ENCODE data around the gene CHRNE.

The CHRNE gene
- 5.3 reads per million, percentile 20 among the genes with 10 or more reads in this experiment for total RNA-seq

- peak; percentile 73 for DNase-seq
These were observed at the start of gene CHRNE for GRCh38 chr17:4903051-4903818. Gene CHRNE, minus strand, starts transcription at chr17:4903098. Its CDS starts 35 bp downstream, at chr17:4903063.

- DNase-seq = no peak
These were observed 48.6 kb upstream of the CHRNE start for GRCh38 chr17:4951486-4951885.

GRCh38 chr17:4950746-4951204 is 47.9 kb upstream of the CHRNE start, which contains the start of gene ENO3:
Gene ENO3, plus strand, starts transcription at chr17:4951119. Its CDS starts 711 bp downstream, at chr17:4951830.
- DNase-seq = no peak

GRCh38 chr17:4950075-4950745 is 47.3 kb upstream of the CHRNE start:
- no peak for DNase-seq

- DNase-seq = peak; percentile 67
These were observed 46.6 kb upstream of the CHRNE start for GRCh38 chr17:4949321-4950074.

- DNase-seq = peak; percentile 46
These were observed 46.0 kb upstream of the CHRNE start for GRCh38 chr17:4948931-4949320.

- peak; percentile 83 for DNase-seq
These were observed 45.5 kb upstream of the CHRNE start, which contains the start of gene PFN1 for GRCh38 chr17:4948166-4948930. Gene PFN1, minus strand, starts transcription at chr17:4948530. Its CDS starts 136 bp downstream, at chr17:4948394.

- DNase-seq = peak; percentile 53
These were observed 44.7 kb upstream of the CHRNE start for GRCh38 chr17:4947411-4948165.

- DNase-seq = no peak
These were observed 44.1 kb upstream of the CHRNE start for GRCh38 chr17:4947010-4947410.

- DNase-seq = no peak
These were observed 43.5 kb upstream of the CHRNE start for GRCh38 chr17:4946312-4946976.

GRCh38 chr17:4945944-4946280 is 43.0 kb upstream of the CHRNE start:
- DNase-seq = no peak

- DNase-seq = peak; percentile 72
These were observed 42.5 kb upstream of the CHRNE start for GRCh38 chr17:4945176-4945943.

GRCh38 chr17:4944554-4945175 is 41.8 kb upstream of the CHRNE start:
- DNase-seq = no peak

GRCh38 chr17:4944163-4944553 is 41.3 kb upstream of the CHRNE start:
- peak; percentile 37 for DNase-seq

- DNase-seq = no peak
These were observed 40.0 kb upstream of the CHRNE start for GRCh38 chr17:4942760-4943508.

- no peak for DNase-seq
These were observed 38.4 kb upstream of the CHRNE start for GRCh38 chr17:4941319-4941610.

GRCh38 chr17:4940555-4941318 is 37.8 kb upstream of the CHRNE start:
- DNase-seq = peak; percentile 17

- peak; percentile 95 for DNase-seq
These were observed 37.1 kb upstream of the CHRNE start, which contains the start of the genes RNF167 and SLC25A11 for GRCh38 chr17:4939796-4940554. Gene RNF167, plus strand, starts transcription at chr17:4940268. Its CDS starts 642 bp downstream, at chr17:4940910. Gene SLC25A11, minus strand, starts transcription at chr17:4940046. Its CDS starts 136 bp downstream, at chr17:4939910.
